Left renal cortex interstitium (tissue), 4 donors: ENCODE data around the gene BACH2. TPM values are rescaled to one million over a fixed set of nuclear protein-coding genes. Genes with fewer than 3 reads are reported as not detected.
A peak's percentile ranks its signal among the peaks of the same experiment; 100 is the strongest.
"Not testable (repeated sequence)": the region's sequence is repeated elsewhere in the genome, so short reads cannot be mapped to it uniquely, and the experiment has no call there.

Experiments
- DNase-seq, 4 donors: peaks; one replicate each; pipeline ENCODE4 v3.0.0-alpha.2; 2013; ENCODE audit warnings: low read depth in 4 of 4, low spot score in 2 of 4, missing footprints in 1 of 4
- polyA plus RNA-seq, 4 donors: library from polyadenylated mRNA; unstranded; fragments of 120-200 nt; gene quantifications; one replicate each; pipeline ENCODE4 v1.2.1, GENCODE V29; 2013; ENCODE audit not compliant: insufficient read length in 4 of 4

BACH2 gene
- polyA plus RNA-seq, 4 donors: 9.1 to 9.9 (median 9.5) TPM

GRCh38 chr6:89932245-89932802 is 364.3 kb downstream of the BACH2 start:
- DNase-seq: no peak

GRCh38 chr6:89930789-89931188 is 365.9 kb downstream of the BACH2 start:
- no peak for DNase-seq

GRCh38 chr6:89928604-89929003 is 368.0 kb downstream of the BACH2 start:
- DNase-seq: no peak

GRCh38 chr6:89927791-89928550 is 368.7 kb downstream of the BACH2 start:
- no peak for DNase-seq

GRCh38 chr6:89927264-89927663 is 369.4 kb downstream of the BACH2 start:
- DNase-seq: no peak

DNA sequence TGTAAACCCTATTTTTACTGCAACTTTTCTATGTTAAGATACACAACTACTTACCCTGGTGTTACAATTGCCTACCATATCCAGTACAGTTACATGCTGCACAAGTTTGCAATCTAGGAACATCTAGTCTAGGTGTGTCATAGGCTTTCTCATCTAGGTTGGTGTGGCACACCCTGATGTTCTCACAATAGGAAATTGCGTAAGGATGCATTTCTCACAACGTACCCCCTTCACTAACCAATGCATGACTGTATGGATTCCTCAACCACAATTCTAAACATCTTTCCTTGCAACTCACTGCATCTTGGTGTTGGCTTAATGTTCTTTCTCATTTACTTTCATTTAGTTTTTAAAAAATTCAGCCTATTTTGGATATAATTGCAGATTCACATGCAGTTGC is 370.8 kb downstream of the BACH2 start:
- DNase-seq: no peak

DNA sequence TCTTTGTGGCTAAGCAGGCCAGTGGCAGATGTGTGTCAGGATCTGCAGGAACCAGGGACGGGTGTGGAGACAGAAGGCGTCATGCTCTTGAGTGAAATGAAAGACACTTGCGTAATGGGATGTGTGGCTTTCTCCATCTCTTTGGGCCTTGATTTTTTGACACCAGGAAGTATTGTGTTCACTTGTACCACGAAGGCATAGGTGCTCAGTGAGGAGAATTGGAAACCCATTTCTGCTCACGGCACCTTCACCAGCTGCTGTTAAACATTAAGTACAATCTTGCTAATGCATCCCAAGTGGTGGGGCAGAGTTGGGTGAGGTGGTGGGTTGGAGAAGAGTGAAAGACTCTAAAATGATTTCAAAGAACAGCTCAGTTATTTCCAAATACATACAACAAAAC is 372.4 kb downstream of the BACH2 start:
- DNase-seq: no peak

DNA sequence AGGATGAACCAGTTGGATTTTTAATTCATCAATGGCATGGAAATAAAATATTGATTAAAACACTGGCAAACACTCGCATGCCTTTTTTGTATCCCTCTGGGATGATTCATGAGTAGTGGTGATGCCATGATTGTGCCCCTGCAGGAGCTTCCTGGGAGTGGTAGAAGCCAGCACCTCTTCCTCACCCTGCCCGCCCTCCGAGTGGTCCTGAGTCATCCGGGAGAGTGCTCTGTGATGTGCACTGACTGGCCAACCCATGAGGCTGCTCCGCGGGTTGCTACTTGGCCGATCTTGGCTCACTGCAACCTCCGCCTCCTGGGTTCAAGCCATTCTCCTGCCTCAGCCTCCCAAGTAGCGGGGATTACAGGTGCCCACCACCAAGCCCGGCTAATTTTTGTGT is 375.0 kb downstream of the BACH2 start:
- no peak for DNase-seq

DNA sequence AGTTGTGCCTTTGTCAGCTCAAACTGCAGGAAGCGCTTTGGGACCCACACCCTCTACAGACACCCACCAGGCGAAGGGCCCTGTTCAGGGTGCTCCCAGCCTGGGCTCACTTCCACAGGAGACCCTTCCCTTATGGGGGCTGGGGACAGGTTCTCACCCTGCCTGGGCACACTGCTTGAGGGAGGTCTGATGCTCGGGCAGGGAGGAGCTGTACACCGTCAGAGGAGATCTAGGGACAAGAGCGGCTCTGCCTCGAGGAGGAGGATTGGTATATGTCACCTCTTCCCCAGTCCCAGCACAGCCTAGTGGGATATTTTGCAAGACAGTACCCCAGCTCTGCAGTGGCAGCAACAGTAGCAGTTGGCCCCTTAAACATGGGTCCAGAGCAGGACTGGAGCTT is 375.4 kb downstream of the BACH2 start:
- DNase-seq: no peak

- no peak for DNase-seq
Observed at GRCh38 chr6:89917801-89918366, 378.8 kb downstream of the BACH2 start.

DNA sequence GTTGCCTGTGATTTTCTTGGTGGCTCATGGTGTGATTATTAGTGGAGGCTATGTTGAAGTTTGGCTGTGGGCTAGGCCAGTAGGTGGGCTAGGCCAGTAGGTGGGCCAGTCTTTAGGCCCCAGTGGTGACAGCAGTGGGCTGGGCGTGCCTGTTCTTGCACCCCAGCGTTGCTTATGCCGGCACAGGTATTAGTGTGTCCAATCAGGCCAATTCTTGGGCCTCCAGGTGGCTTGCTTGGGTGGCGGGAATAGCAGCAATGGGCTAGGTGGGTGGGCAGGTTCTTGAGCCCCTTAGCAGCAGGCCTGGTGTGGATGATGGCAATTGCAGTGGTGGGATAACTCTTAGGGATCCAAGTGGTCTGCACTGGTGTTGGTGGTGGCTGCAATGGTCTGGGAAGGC is 379.4 kb downstream of the BACH2 start:
- no peak for DNase-seq

DNA sequence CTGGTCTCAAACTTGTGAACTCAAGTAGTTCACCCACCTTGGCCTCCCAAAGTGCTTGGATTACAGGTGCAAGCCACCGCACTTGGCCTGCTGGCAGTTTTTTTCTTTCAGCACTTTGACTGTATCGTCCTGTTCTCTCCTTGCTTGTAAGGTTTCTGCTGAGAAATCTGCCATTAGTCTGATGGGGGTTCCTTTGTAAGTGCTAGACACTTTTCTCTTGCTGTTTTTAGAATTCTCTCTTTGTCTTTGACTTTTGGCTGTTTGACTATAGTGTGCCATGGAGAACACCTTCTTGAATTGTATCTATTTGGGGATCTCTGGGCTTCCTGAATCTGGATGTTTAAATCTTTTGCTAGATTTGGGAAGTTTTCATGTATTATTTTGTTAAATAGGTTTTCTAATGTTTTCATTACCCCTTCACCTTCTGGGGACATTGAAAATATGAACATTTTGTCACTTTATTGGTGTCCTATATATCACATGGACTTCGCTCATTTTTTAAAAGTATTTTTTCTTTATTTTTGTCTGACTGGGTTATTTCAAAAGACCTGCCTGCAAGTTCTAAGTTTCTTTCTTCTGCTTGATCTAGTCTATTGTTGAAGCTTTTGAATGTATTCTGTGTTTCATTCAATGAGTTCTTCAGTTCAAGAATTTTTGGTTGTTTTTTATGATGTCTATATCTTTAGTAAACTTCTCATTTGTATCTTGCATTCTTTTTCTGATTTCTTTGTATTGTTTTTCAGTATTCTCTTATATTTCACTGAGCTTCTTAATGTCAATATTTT is 380.3 kb downstream of the BACH2 start:
- DNase-seq: no peak

DNA sequence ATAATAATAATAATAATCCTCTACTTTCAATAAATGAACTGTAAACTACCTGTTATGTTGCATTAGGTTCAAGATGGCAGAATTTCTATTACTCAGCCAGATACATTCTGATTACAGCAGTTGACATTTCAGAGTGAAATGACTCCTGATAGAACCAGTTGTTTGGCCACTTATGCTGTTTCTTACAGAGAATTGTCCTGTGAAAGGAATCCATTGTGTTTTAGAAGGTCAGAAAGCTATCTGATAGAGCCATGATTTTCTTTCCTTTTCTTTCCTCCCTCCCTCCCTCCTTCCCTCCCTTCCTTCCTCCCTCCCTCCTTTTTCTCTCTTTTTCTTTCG is 385.8 kb downstream of the BACH2 start:
- no peak for DNase-seq

DNA sequence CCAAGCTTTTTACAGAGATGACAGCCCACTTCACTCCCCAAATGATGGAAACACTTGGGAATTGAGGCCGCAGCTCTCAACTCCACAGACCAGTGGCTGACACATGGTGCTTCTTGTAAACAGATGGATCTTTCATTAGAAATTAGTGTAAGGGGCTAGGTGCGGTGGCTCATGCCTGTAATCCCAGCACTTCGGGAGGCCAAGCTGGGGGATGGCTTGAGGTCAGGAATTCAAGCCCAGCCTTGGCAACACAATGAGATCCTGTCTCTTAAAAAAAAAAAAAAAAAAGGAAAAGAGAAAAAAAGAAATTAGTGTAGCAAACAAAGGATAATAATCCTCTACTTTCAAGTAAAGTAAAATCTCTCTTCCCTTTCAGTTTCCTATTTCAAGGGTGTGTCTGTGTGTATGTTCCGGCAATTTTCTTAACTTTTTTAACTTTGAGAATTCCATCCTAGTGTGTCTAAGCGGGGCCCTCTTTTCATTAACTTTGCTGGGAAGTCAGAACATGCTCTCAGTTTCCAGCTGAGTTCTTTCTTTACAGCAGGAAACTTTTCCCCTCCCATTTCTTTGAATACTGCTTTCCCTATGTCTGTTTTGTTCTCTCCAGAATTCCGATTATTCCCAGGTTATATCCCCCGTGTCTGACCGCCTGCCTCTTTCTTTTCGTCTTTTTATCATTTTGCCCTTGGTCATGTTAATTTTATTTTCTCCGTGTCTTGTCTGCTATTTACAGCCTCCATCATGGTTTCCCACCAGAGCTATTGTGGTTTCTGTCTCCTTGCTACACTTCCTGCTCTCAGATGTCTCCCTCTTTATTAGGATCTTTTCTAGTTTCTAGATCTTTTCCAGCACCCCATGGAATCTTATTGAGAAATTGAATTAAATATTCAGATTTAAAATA is 386.4 kb downstream of the BACH2 start:
- DNase-seq: not testable (repeated sequence)

DNA sequence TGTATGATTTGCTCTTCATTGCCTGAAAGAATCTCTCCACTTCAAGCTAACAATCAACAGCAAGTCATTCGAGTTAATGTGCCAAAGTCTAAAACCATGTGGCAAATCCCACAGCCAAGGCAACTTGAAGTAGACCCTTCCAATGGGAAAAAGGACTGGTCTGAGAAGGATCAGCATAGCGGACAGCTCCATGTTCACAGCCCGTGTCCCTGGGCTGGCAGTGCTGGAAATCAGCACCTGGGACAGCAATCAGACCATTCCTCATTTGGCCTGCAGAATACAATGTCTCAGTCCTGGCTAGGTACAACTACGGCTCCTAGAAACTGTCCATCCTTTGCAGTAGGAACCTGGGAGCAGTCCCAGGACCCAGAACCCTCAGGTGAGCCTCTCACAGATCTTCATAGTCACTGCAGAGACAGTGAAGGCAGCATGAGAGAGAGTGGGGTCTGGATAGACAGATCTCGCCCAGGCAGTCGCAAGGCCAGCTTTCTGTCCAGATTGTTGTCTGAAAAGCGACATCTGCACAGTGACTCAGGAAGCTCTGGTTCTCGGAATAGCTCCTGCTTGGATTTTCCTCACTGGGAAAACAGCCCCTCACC is 401.3 kb downstream of the BACH2 start:
- DNase-seq: peak; percentile 54 to 78 (median 58)

- DNase-seq: no peak
Observed at GRCh38 chr6:89894169-89894568, 402.5 kb downstream of the BACH2 start, which contains the start of gene GJA10. GJA10 (plus strand) TSS chr6:89894469; CDS start chr6:89894469, 0 bp downstream.

DNA sequence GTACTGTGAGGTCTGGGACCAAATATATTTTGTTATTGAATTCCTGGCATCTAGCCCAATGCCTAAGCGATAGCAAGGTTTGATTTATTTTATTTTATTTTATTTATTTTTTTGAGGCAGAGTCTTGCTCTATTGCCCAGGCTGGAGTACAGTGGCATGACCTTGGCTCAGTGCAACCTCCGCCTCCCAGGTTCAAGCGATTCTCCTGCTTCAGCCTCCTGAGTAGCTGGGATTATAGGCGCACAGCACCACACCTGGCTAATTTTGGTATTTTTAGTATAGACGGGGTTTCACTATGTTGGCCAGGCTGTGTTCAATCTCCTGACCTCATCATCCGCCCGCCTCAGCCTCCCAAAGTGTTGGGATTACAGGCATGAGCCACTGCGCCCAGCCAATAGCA is 404.1 kb downstream of the BACH2 start:
- DNase-seq: not testable (repeated sequence)

DNA sequence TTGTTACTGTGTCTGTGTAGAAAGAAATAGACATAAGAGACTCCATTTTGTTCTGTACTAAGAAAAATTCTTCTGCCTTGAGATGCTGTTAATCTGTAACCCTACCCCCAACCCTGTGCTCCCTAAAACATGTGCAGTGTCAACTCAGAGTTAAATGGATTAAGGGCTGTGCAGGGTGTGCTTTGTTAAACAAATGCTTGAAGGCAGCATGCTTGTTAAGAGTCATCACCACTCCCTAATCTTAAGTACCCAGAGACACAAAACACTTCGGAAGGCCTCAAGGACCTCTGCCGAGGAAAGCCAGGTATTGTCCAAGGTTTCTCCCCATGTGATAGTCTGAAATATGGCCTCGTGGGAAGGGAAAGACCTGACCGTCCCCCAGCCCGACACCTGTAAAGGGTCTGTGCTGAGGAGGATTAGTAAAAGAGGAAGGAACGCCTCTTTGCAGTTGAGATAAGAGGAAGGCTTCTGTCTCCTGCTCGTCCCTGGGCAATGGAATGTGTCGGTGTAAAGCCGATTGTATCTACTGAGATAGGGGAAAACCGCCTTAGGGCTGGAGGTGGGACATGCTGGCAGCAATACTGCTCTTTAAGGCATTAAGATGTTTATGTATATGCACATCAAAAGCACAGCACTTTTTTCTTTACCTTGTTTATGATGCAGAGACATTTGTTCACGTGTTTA is 405.7 kb downstream of the BACH2 start:
- DNase-seq: not testable (repeated sequence)

DNA sequence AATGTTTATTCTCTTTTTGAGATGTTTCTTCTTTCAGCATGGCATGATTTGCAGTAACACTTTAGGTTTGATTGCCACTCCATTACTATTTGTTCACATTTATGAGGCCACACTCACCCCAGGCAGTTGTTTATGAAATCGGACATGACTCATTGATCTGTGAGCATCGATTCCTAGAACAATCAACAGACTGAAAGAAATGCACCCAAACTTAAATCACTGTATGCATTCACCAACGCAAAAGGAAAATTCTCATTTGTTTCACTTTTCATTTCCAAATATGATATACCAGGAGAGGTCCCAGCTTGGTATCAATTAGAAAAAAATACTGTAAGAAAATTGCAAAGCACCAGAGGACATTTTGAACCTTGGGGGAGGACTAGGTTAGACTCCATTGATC is 407.8 kb downstream of the BACH2 start:
- no peak for DNase-seq
